GM19463 (cell line): ENCODE data around the gene CES4A.
"Not testable (repeated sequence)": the region's sequence is repeated elsewhere in the genome, so short reads cannot be mapped to it uniquely, and the experiment has no call there.

Source experiments
- ATAC-seq: cut with Tn5 transposase; IDR thresholded peaks from one replicate; pipeline ENCODE4 v1.9.1; 2021; ENCODE audit warnings: mild to moderate bottlenecking, moderate library complexity; ENCODE audit not compliant: unreplicated experiment

CES4A gene

DNA sequence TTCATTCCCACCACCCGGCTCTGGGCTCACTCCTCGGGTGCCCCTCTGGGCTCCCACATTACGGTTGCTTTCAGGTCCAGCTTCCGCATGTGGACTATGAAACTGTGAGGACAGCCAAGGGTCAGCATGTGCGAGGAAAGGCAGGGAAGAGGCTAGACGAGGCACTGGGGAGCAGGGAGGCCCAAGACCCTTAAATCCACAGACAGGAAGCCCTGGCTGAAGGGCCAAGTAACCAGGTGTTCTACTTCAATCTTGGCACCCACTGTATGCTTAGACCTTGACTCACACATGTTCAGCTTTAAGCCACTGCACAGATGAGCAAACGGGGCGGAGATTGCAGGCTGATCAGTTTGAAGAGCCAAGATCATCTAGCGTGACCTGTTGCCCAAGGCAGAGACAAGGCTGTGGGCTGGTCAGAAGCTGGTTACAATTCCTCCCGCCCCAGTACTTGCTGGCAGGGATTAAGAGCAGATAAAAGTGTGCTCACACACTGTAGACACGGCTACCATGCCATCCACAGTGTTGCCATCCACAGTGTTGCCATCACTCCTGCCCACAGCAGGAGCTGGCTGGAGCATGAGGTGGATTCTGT is at the start of gene CES4A:
Gene CES4A (plus strand): TSS at position 393 of the 592 bp plus-strand sequence. CDS start 184 bp downstream, at position 577.
- ATAC-seq = no peak

- no peak for ATAC-seq
Measured at GRCh38 chr16:66939366-66939765, 49.0 kb upstream of the CES4A start.

DNA sequence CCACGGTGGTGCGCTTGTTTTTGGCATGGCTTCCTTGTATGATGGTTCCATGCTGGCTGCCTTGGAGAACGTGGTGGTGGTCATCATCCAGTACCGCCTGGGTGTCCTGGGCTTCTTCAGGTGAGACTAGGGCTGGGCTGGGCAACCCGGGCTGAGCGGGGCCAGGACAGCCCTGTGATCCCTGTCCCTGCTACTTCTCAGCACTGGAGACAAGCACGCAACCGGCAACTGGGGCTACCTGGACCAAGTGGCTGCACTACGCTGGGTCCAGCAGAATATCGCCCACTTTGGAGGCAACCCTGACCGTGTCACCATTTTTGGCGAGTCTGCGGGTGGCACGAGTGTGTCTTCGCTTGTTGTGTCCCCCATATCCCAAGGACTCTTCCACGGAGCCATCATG is 48.2 kb upstream of the CES4A start:
- ATAC-seq = no peak

DNA sequence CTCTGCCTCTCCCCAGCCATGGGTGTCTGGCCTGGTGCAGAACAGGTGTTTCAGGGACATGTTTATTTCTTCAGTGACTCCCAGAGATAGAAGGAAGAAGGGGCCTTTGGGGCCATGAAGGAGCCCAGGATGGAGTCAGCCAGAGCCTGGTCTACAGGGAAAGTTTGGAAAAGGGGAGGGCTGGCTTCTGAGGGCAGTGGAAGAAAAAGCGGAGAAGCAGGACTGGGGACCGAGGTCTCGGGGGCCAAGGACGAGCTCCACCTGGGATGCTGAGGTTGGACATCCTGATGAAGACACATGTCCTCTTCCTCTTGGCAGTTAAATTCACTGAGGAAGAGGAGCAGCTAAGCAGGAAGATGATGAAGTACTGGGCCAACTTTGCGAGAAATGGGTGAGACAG is 45.4 kb upstream of the CES4A start:
- no peak for ATAC-seq

DNA sequence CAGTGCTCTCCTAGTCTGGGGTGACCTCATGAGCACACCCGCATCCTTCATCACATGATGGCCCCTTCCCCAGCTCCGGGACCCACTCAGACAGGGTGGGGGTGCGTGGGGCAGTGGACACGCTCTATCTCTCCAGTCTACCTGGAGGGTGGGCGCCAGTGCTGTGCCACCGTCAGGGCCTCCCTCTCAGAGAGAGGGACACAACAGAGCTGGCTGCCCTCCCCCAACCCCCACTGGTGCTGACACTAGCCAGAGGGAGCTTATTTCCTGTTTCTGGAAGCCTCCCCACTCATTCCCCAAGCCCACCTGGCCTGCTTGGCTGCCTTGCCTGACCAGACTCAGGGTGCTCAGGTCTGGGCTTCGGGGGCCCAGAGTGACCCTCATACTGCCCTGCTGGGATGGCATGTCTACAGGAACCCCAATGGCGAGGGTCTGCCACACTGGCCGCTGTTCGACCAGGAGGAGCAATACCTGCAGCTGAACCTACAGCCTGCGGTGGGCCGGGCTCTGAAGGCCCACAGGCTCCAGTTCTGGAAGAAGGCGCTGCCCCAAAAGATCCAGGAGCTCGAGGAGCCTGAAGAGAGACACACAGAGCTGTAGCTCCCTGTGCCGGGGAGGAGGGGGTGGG is 44.8 kb upstream of the CES4A start:
- ATAC-seq = no peak

- ATAC-seq = no peak
Measured at GRCh38 chr16:66944054-66944441, 44.3 kb upstream of the CES4A start.

DNA sequence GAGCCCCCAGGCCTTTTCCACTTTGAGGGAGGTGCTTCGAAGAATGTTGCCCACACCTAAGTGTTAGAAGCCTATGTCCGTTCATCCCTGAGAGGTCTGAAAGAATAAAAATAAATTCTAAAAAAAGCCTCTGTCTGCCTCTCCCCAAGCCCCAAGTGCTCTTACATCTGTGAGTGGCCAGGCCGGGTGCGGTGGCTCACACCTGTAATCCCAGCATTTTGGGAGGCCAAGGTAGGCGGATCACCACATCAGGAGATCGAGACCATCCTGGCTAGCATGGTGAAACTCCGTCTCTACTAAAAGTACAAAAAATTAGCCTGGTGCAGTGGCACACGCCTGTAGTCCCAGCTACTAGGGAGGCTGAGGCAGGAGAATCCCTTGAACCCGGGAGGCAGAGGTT is 43.4 kb upstream of the CES4A start:
- not testable (repeated sequence) for ATAC-seq

DNA sequence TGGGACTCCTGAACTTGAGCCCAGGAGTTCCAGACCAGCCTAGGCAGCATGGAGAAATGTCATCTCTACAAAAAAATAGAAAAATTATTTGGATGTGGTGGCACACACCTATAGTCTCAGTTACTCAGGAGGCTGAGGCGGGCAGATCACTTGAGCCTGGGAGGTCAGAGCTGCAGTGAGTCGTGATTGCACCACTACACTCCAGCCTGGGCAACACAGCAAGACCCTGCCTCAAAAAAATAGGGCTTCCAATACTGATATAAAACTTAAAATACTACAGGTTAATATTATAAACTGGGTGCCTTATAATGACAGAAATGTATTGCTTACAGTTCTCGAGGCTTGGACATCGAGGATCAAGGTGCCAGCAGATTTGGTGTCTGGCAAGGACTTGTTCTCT is 42.5 kb upstream of the CES4A start:
- no peak for ATAC-seq

GRCh38 chr16:66946541-66946940 is 41.8 kb upstream of the CES4A start:
- no peak for ATAC-seq

DNA sequence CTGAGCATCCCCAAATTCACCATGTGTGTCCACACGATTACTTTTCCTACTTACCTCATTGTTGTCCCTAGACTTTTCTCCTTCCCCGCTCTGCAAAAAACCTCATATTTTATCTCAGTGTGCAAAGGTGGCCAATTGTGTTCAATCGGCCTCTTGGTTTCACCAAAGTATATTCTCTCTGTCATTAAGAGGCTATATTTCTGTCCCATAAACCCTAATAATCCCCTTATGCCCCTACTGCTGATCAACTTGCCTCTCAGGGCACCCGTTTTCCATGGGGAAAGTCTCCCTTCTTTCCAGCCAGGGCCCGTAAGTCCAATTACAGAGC is 41.5 kb upstream of the CES4A start:
- ATAC-seq = no peak

- peak; percentile 61 for ATAC-seq
Measured at GRCh38 chr16:66947302-66948065, 40.9 kb upstream of the CES4A start.

GRCh38 chr16:66948134-66948836 is 40.1 kb upstream of the CES4A start:
- ATAC-seq = no peak

- no peak for ATAC-seq
Measured at GRCh38 chr16:66948837-66949225, 39.6 kb upstream of the CES4A start.

DNA sequence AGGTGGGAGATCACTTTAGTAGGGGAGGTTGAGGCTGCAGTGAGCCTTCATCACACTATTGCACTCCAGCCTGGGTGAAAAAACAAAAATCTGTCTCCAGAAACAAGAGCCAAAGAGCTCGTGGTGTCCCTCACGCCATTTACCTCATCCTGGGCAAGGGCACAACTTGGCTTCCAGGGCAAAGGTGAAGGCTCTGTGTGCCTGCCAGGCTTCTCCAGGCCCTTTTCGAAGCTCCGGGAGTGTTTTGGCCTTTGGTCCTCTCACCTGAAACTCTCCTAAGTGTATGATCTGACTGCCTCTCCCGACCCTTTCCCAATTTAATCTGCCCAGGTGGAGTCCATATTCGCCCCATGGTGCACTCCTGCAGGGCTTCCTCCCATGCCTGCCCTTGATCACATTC is 38.9 kb upstream of the CES4A start:
- no peak for ATAC-seq

DNA sequence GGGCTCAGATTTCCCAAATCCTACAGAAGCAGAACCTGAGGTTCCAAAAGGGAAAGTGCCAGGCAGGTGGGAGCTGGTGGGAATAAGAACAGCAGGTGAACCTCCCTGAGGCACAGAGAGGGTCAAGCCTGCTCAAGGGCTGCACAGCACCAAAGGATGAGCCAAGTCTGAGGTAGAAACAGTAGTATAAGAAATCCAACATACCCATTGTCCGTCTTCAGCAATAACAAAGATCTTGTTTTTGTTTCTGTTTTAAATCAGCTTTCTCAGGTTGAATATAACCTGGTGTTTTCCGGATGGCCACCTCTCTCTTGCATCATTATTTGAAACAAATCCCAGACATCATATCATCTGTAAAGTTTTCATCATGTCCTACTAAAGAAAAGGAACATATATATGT is 38.0 kb upstream of the CES4A start:
- ATAC-seq = no peak

- ATAC-seq = no peak
Measured at GRCh38 chr16:66950971-66951790, 37.2 kb upstream of the CES4A start.

DNA sequence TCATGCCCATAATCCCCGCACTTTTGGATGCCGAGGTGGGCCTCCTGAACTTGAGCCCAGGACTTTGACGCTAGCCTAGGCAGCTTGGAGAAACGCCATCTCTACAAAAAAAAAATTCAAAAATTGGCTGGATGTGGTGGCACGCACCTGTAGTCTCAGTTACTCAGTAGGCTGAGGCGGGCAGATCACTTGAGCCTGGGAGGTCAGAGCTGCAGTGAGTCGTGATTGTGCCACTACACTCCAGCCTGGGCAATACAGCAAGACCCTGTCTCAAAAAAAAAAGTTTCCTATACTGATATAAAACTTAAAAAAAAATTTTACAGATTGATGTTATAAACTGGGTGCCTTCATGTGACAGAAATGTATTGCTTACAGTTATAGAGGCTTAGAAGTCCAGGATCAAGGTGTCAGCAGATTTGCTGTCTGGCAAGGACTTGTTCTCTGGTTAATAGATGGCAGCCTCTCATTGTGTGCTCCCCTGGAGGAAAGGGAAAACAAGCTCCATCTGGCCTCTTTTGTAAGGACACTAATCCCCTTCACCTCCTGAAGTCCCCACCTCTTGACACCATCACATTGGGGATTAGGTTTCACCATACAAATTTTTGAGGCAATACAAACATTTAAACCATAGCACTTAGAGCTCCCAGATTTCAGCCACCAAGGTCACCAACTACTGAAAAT is 35.8 kb upstream of the CES4A start:
- no peak for ATAC-seq

- ATAC-seq = no peak
Measured at GRCh38 chr16:66953462-66954096, 34.8 kb upstream of the CES4A start.

- no peak for ATAC-seq
Measured at GRCh38 chr16:66954097-66954659, 34.2 kb upstream of the CES4A start.
